NB4 (cell line): Measurements from ENCODE around the gene RAI1.

ENCODE experiments used
- DNase-seq: peaks from one replicate; pipeline ENCODE4 v3.0.0; 2010; ENCODE audit warnings: low read depth
- H3K4me3 ChIP-seq: one replicate; pipeline ENCODE4 v1.5.1; 2011; ENCODE audit warnings: mild to moderate bottlenecking, low read depth, low read length, moderate library complexity
- MYC ChIP-seq: IDR thresholded peaks from 2 replicates; pipeline ENCODE4 v1.6.1; 2011; ENCODE audit warnings: low read depth, low read length
- POLR2A ChIP-seq: IDR thresholded peaks from 2 replicates; pipeline ENCODE4 v1.6.1; 2011; ENCODE audit warnings: mild to moderate bottlenecking; ENCODE audit not compliant: insufficient read length; ENCODE audit errors: extremely low read depth
- TF ChIP-seq, protein P1 (sequence below): IDR thresholded peaks from 2 replicates; pipeline ENCODE4 v1.6.1; 2011; ENCODE audit warnings: low read depth, low read length
- TF ChIP-seq, protein P2 (sequence below): IDR thresholded peaks from one replicate; pipeline ENCODE4 v1.5.1; 2012; ENCODE audit warnings: low read depth, low read length

RAI1 gene

DNA sequence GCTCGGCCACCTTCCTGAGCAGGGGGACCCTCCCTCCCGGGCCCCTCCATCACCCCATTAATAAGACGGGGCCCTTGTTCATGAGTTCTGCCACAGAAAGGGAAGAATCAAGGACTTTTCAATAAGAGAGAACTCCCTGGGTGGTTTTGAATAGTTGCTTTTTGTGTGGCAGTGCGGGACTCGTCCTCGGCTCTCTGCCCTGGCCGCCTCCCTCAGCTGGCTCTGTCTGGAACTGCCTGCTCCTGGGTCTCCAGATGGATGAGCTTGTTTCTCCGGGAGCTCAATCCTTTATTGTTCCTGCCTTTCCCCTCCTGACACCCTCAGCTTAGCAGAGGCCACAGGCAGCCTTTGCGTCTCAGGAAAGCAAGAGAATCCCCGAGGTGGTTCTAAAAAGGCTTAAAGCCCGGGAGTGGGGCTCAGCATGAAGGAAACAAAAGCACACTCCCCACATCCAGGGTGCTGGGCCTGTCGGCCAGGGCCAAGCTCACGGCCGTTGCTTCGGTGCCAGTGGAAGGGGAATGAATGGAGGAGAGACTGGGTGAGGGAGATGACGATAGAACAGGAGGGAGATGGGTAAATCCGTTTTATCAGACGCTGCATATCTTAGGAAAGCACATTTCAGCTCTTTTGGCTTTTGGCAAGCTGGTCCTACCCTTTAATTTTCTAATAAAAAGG lies 60.2 kb downstream of the RAI1 start:
- no peak for TF ChIP-seq POLR2A
- no peak for TF ChIP-seq MYC
- TF ChIP-seq, protein P1, sequence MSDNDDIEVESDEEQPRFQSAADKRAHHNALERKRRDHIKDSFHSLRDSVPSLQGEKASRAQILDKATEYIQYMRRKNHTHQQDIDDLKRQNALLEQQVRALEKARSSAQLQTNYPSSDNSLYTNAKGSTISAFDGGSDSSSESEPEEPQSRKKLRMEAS = no peak
- TF ChIP-seq, protein P2, sequence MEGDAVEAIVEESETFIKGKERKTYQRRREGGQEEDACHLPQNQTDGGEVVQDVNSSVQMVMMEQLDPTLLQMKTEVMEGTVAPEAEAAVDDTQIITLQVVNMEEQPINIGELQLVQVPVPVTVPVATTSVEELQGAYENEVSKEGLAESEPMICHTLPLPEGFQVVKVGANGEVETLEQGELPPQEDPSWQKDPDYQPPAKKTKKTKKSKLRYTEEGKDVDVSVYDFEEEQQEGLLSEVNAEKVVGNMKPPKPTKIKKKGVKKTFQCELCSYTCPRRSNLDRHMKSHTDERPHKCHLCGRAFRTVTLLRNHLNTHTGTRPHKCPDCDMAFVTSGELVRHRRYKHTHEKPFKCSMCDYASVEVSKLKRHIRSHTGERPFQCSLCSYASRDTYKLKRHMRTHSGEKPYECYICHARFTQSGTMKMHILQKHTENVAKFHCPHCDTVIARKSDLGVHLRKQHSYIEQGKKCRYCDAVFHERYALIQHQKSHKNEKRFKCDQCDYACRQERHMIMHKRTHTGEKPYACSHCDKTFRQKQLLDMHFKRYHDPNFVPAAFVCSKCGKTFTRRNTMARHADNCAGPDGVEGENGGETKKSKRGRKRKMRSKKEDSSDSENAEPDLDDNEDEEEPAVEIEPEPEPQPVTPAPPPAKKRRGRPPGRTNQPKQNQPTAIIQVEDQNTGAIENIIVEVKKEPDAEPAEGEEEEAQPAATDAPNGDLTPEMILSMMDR = no peak
- H3K4me3 ChIP-seq = no peak overlapping the region
- DNase-seq = no peak

DNA sequence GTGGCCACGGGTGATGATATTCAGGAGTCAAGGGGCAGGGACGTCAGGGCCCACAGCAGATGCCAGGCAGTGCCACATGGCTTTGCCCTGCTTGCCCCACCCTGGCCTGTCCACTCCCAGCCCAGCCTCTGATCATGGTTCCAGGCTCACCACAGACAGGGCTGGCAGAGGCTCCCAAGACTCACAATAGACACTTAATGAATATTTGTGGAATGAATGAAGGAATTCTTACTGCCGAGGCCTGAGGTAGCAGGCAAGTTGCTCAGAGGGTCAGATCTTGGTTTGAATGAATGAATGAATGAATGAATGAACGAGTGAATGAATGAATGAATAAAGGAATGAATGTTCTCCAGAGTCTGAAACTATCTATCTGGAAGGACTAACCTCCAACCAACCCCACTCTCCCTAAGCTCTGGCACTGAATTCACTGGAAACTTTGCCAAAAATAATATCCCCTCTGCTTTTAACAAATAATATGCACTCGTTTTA lies 60.9 kb downstream of the RAI1 start:
- H3K4me3 ChIP-seq = no peak overlapping the region
- DNase-seq = no peak

DNA sequence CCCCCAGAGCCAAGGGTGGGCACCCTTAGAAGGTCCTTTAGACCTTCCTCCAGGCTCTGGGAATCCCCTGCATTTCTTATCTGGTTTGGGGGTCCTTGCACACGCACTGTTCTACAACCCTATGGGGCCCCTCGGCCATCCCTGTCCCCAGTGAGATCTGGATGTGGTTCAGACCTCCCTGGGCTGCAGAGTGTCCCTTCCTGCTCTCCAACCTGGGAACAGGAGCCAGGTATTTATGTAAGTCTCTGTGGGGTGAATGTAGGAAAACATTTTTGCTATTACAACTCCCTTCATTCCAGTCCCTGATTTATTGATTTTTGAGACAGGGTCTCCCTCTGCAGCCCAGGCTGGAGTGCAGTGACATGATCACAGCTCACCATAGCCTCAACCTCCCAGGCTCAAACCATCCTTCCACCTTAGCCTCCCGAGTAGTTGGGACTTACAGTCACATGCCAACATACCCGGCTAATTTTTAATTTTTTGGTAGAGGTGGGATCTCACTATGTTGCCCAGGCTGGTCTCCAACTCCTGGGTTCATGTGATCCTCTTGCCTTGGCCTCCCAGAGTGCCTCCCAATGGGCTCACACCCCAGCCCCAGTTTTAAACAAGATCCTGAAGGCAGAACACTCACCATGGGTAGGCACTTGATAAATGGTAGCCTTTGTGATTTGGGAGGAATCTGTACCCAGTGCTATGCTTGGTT lies 61.6 kb downstream of the RAI1 start:
- TF ChIP-seq, protein P1 = no peak
- TF ChIP-seq, protein P2 = no peak
- TF ChIP-seq MYC (no peak), POLR2A (no peak)

More for the DNA sequence above, 60.9 kb downstream of the RAI1 start:
- TF ChIP-seq POLR2A (no peak), MYC (no peak)
- TF ChIP-seq, protein P1 = no peak
- TF ChIP-seq, protein P2 = no peak

DNA sequence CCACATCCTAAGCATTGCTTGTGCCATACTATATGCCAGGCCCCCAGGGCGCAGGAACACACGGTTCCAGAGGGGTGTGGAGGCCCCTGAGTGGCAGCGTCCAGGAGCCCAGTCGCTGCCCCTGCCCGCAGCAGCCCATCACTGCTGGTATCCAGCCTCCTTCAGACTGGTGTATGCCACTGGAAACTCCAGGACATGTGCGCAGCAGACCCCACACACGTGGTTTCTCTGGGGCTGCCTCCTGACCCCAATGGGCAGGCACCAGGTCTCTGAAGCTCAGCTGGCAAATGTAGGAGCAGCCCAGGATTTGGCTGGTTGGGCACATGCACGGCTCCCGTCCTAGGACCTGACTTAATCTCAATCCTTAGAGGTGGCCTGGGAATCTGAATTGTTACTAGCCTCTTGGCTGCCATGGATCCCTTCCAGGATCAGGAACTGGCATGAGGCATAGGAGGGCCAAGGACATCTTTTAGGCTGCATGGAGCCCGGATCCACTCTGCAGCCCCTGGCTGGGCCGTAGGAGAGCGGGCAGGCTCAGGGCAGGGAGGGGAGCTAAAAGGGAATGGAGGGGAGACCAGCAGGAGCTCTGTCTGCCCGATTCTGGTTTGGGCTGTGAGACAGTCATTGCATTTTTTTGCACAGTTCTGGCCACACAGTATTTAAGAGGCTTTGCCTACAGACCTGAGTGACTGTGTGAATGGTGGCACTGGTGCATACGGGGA lies 62.3 kb downstream of the RAI1 start:
- no peak overlapping the region for H3K4me3 ChIP-seq
- DNase-seq = no peak
- TF ChIP-seq, protein P2 = no peak
- TF ChIP-seq POLR2A = no peak

More for the DNA sequence above, 61.6 kb downstream of the RAI1 start:
- DNase-seq = no peak
- H3K4me3 ChIP-seq = no peak overlapping the region

DNA sequence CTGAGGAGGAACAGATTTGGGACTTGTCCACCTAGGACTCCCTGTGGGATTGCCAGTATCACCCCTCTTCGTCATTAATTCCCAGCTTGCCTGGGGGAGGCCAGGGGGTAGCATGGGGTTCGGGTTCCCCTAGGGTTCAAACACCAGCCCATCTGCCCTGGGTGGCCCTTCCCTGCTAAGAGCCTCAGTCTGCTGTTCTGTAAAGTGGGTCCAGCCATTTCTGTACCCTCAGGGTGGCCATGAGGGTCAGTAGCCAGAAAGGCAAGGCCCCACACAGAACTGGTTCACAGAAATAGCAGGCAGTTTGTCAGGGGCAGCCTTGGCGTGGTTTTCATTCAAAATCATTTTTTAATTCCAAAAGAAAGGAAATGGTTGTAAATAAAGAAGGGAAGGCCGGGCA lies 62.9 kb downstream of the RAI1 start:
- TF ChIP-seq, protein P2 = no peak
- TF ChIP-seq, protein P1 = no peak
- TF ChIP-seq POLR2A (no peak), MYC (no peak)

More for the DNA sequence above, 62.9 kb downstream of the RAI1 start:
- no peak for DNase-seq
- H3K4me3 ChIP-seq = no peak overlapping the region
